Keratinocyte (primary cell): ENCODE measurements around the gene CSMD2.

ENCODE experiments used
- EZH2 ChIP-seq: IDR thresholded peaks from one replicate; pipeline ENCODE4 v1.6.1; 2012; ENCODE audit warnings: inconsistent platforms, mild to moderate bottlenecking, low read length, moderate library complexity
- TF ChIP-seq, protein P1 (sequence below), 3 experiments: IDR thresholded peaks in 1 of 3; conservative IDR thresholded peaks in 1 of 3; optimal IDR thresholded peaks in 1 of 3; 2 replicates in 2 of 3; 3 replicates in 1 of 3; pipeline versions ENCODE3 to v1.5.1; 2011; ENCODE audit warnings: low read length in 3 of 3, mild to moderate bottlenecking in 3 of 3, moderate library complexity in 2 of 3, control low read depth in 1 of 3, inconsistent platforms in 1 of 3; ENCODE audit not compliant: insufficient read depth in 2 of 3; ENCODE audit errors: extremely low read depth in 1 of 3

GRCh38 chr1:33624991-33625870 is 539.8 kb downstream of the CSMD2 start:
- TF ChIP-seq, protein P1, sequence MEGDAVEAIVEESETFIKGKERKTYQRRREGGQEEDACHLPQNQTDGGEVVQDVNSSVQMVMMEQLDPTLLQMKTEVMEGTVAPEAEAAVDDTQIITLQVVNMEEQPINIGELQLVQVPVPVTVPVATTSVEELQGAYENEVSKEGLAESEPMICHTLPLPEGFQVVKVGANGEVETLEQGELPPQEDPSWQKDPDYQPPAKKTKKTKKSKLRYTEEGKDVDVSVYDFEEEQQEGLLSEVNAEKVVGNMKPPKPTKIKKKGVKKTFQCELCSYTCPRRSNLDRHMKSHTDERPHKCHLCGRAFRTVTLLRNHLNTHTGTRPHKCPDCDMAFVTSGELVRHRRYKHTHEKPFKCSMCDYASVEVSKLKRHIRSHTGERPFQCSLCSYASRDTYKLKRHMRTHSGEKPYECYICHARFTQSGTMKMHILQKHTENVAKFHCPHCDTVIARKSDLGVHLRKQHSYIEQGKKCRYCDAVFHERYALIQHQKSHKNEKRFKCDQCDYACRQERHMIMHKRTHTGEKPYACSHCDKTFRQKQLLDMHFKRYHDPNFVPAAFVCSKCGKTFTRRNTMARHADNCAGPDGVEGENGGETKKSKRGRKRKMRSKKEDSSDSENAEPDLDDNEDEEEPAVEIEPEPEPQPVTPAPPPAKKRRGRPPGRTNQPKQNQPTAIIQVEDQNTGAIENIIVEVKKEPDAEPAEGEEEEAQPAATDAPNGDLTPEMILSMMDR (optimal IDR thresholded peaks at IDR 0.05 in 1 of 3, IDR thresholded peaks at IDR 0.05 in 1 of 3, conservative IDR thresholded peaks at IDR 0.05 in 1 of 3; ENCODE audit: extremely low read depth in 1 of 3, insufficient read depth in 2 of 3, low read length in 3 of 3) = peak; percentile 25 to 41 (median 26)
- no peak for TF ChIP-seq EZH2
